Activated naive CD8-positive, alpha-beta T cell treated with anti-CD3 and anti-CD28 coated beads, Interleukin-2, amount 10 ng/mL, durations not matched to agents 7 days and 5 days (primary cell): ENCODE data around the gene TMEM14B. TPM values are rescaled to one million over a fixed set of nuclear protein-coding genes. Genes with fewer than 3 reads are reported as not detected.

Experiments used
- ATAC-seq: fragments of 150-1000 bp; cut with Tn5 transposase; one replicate; pipeline ENCODE4 v1.10.0; 2021; ENCODE audit warnings: low read depth, moderate library complexity
- POLR2A ChIA-PET: fragments of 350-600 bp; sonication (Branson Sonifier 250); formaldehyde crosslinking; loops from one replicate; lab custom pipeline; 2021; ENCODE audit warnings: antibody characterized with exemption; lab: Charles Lee
- DNase-seq: peaks from one replicate; pipeline ENCODE4 v3.0.0; 2021
- H3K27ac Mint-ChIP-seq: one replicate; pipeline ENCODE4 v1.8.0; 2022; ENCODE audit warnings: mild to moderate bottlenecking, mixed read lengths
- H3K27me3 Mint-ChIP-seq: one replicate; pipeline ENCODE4 v1.8.0; 2022; ENCODE audit warnings: mild to moderate bottlenecking, moderate library complexity, mixed read lengths
- H3K36me3 Mint-ChIP-seq: one replicate; pipeline ENCODE4 v1.8.0; 2021; ENCODE audit warnings: mild to moderate bottlenecking, mixed read lengths
- H3K4me1 Mint-ChIP-seq: one replicate; pipeline ENCODE4 v1.8.0; 2021; ENCODE audit warnings: mixed read lengths
- H3K4me3 Mint-ChIP-seq: one replicate; pipeline ENCODE4 v1.8.0; 2022; ENCODE audit warnings: mild to moderate bottlenecking, moderate library complexity, mixed read lengths
- H3K9me3 Mint-ChIP-seq: one replicate; pipeline ENCODE4 v1.8.0; 2021; ENCODE audit warnings: mixed read lengths
- total RNA-seq, 2 experiments: library from RNA; stranded (reverse); gene quantifications; one replicate each; pipeline ENCODE4 v1.2.3, GENCODE V29; 2021

Gene TMEM14B
- total RNA-seq, 2 experiments from 2014 or later: 81.6 to 90.7 TPM

DNA sequence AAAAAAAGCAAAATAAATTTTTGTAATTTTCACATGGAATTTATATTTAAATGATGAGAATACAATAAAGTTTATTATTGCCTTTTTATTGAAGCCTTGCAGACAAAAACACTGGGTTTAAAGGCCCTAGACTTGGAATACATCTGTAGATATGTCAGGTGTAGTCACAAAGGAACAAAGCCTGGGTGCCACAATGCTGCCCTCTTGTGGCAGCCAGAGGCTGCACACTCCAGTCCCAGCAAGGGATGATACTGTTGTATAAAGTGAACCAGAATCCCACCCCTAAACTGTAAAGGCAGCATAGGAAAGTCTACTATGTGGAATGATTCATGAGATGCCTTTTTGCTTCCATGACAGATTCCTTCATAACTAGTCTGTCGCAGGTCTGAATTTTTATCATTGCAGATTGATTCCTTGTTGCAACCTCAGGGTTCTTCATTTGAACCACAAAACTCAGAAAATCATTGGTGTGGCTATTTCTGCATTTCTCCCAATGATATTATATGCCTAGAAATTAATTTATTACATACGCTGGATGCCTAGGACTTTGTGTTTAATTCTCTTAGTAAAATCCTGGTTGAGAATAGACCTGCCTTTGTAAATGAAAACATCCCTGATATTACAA, 53.7 kb downstream of the TMEM14B start:
- POLR2A ChIA-PET: no interaction called here
- no peaks in the 10 kb centered on the region for H3K36me3 Mint-ChIP-seq
- DNase-seq (peak; percentile 71), ATAC-seq (peak; percentile 91)
- H3K4me1 Mint-ChIP-seq: no peaks in the 10 kb centered on the region
- H3K27me3 Mint-ChIP-seq: no peaks in the 10 kb centered on the region
- H3K27ac Mint-ChIP-seq: no peak overlapping the region
- no peak overlapping the region for H3K4me3 Mint-ChIP-seq
- H3K9me3 Mint-ChIP-seq: no peaks in the 10 kb centered on the region

Other genes starting within 250 kb of the TMEM14B start
- gene GCNT2, start 226.5 kb upstream of the TMEM14B start, total RNA-seq: 1 to 10 TPM; 7.5 to 8.9 TPM
- 1 to 10 TPM in 1 of 2 experiments, under 1 TPM in 1; 0.54 to 3.0 TPM for gene C6orf52, start 53.2 kb upstream of the TMEM14B start, total RNA-seq
- 10 to 100 TPM; 11.1 to 11.6 TPM for gene PAK1IP1, start 52.8 kb upstream of the TMEM14B start, total RNA-seq
- gene TMEM14C, start 24.7 kb upstream of the TMEM14B start, total RNA-seq: 10 to 100 TPM; 41.5 to 44.2 TPM
- gene MAK, start 90.7 kb downstream of the TMEM14B start, total RNA-seq: not detected
- gene GCM2, start 134.2 kb downstream of the TMEM14B start, total RNA-seq: not detected
- under 1 TPM in 1 of 2 experiments, not detected in 1; 0.31 TPM for gene SYCP2L, start 139.2 kb downstream of the TMEM14B start, total RNA-seq